Stimulated activated CD4-positive, alpha-beta T cell treated with anti-CD3 and anti-CD28 coated beads, Interleukin-1b, Interleukin-23, amount 100 ng/mL, for 4 hours (primary cell): ENCODE data around the gene NTRK2.

Source experiments
- DNase-seq, 2 donors: peaks; one replicate each; pipeline ENCODE4 v3.0.0-alpha.2; 2020; ENCODE audit warnings: low read depth in 2 of 2

Gene NTRK2

DNA sequence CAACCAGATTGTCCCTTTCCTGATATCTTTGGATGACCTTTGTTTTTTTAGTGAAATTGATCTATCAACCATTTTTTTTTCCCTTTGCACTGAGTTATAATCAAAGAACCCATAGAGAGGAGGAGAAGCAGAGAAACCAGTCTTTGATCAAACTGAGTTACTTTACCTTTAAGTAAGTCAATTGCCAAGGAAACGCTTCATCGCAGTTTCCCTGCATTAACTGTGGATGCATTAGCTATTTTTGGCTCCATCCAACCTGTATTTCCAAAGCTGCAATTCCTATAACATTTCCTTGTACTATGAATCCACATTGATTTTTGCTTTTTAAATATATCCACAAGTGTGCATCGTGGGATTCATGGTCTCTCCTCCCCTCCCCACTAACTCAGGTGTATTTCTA lies 268.1 kb downstream of the NTRK2 start:
- no peak for DNase-seq

DNA sequence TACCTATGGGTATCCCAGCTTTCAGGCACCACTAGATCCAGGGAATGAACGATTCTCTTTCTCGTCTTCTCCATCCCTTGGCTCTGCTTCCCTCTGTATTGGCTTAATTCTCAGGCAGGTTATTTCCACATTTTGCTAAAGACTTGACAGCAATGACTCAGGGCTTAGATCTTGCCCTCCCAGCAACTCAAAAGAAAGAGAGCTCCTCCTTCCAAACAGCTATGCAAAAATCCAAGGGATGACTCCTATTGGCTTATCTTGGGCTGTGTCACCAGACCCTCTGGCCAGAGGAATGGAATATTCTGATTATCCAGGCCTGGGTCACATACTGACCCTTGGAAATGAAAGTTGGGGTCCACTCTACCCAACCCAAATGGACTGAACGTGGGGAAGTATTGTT lies 270.2 kb downstream of the NTRK2 start:
- no peak for DNase-seq

DNA sequence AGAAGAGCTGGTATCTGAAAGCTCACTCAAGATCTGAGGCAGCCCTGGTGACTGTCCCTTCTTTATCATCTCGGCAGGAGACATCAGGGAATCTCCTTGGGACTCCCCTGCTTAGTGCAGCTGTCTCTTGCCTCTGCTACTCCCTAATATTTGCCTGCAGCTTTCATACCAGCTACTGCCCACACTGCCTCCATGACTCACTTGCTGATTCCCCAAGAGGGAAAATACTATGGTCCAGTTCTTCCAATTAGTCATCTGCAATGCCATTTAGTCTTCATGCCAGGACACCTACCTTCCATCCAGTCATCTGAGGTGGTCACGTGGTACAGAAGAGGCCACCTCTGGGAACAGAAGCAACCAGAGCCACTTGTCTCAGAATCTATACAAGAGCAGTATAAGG lies 270.8 kb downstream of the NTRK2 start:
- no peak for DNase-seq

DNA sequence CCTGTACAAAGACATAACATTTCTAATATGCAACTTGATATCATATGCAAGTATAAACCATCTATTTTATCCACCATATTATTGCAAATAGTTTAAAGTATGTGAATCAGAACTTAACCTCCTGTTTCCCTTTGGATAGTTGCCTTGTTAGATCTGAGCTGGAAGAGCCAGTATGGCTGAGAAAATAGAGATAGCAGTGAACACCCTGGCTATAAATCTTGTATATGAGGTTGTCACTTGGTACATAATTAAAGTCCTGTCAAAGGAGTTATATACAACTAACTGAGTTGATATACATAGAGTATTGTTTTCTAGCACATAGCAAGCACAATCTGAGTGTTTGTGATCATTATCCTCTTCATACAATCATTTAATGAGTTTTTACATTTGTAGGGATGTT lies 272.3 kb downstream of the NTRK2 start:
- no peak for DNase-seq

DNA sequence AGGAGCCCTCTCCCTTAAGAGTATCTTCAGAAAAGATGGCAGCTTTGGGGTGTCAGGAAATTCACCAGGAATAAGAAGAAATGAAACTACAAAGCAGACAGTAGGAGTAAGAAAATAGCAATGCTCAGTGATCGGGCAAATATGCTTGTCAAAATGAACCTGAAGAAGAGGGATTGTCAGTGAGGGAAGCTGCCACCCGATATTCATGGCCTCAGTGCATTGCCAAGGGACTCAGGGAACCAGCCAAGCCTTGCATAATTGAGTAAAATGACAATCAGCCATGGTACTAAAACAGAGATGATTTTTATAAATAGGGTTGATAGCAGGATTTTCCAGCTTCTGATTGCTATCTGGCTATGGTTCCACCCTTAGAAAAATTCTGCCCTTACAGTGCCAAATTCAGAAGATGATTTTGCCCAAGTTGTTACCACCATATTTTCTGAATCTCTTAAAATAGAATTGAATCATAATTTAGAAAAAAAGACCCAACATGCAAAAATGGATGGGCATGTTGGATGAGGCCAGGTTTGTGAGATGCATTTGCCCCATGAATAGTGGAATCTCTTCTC lies 274.0 kb downstream of the NTRK2 start:
- no peak for DNase-seq

DNA sequence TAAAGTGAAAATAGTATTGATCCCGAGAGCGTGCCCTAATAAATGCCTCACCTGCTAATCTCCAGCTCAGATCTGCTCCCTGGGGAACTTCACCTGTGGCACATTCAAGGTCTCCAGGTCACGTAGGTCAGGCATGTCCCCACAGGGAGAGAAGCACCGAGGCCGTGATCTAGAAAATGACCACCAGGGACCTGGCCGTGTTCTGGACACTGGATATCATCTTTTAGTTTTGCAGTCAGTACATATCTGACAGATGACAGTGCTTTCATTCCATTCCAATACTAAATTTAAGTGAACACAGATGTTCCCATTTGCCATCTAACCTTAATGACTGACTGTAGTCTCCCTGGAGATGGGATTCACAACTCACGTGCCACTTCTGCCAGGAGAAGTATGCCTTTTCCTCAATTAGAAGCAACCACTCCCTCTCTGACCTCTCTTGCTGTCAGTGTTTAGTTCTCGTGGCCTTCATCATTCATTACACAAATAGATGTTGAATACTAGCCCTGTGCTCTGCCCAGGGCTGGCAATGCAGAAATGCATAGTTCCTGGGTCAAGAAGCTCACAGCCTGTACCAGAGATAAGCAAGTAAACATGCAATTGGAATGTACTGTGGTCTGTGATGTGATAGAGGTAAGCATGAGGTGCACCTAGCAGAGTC lies 276.5 kb downstream of the NTRK2 start:
- DNase-seq = no peak

DNA sequence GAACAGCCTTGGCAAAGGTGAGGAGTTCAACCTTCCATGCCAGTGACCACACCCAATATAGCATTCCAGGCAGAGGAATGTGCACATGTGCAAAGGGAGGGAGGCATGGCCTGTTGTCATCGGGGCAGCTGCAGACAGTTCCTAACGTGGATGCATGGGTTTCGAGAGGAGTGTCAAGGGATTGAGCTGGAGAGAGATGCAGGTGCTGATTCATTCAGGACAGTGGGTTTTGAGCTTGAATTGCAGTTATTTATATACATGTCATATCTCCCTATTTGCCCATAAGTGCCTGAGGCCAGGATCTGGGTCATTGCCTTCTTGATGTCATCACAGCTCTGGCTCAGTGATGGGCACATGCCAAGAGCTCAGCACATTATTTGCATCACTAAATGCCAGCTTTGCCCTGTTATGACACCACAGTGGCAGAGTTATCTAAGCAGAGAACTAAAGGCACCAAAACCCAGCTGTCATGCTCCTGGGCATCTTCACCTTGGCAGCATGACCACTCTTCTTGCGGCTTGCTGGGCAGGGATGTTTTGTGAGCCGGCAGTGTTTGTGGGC lies 278.0 kb downstream of the NTRK2 start:
- no peak for DNase-seq

DNA sequence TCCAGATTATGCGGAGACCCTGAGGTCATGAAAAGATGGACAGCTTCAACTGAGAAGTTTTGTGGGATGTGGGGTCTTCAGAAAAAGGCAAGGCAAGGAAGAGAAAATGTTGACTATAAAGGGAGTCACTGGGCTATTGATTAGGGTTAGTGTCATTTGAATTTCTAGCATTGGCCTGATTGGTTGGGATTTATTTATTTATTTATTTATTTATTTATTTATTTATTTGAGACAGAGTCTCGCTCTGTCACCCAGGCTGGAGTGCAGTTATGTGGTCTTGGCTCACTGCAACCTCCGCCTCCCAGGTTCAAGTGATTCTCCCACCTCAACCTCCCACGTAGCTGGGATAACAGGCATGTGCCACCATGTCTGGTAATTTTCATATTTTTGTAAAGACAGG lies 279.7 kb downstream of the NTRK2 start:
- DNase-seq = no peak

DNA sequence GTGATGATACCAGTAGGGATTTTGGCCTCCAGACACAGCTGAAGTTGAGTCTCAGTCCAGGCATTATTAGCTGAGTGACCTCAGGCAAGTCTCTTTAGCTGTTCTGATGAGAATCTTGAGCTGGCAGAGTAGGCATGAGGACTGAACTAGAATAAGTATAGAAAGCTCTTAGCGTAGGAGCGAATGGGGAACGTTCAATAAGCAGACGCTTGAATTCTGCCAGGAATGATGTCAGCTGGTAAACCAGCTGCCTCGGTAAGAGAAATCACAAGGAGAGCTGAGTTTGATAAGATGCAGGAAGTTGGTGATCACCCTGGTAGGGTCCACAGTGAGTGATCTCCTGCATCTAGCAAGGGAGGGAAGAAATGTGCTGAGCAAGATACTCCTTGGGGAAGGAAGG lies 280.4 kb downstream of the NTRK2 start:
- DNase-seq = no peak

DNA sequence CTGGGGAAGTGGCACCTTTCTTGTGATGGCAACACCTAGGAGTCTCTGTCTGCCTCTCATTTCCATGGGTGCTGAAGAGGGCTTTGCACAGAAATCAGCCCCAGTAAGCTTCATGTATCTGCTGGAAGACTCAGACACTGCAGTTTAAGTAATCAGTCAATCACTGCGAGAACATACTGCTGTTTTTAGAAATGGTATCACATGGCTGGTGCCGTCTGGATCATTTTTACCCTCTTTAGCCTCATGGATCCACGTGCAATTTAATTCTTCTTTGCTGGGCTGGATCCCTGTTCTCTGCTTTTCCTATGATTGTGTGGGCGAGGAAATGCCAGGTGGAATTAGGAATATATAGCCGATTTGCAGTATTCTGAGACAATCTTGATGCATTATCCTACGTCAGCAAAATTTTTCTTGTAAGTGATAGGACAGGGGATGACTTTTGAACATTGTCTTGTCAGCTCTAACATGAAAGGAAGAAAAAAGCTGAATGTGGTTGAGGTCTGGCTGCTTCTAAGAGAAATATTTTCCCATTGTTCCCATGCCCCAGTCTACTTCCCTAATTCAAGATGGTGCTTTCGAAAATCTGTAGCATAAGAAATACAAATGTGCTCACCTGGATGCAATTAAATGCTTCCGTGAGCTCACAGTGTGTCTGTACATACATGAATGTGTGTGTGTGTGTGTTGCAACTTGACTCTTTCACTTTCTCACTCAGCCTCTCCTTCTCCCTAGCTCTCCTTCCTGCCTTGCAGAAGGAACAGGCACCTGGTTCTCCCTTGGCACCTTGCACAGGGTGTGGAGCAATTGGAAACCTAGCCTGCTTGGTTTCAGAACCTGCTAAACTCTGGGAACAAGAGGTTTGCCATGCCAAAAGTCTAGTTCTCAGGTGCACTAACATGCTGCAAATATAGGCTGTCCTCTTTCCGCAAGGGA lies 281.6 kb downstream of the NTRK2 start:
- no peak for DNase-seq

DNA sequence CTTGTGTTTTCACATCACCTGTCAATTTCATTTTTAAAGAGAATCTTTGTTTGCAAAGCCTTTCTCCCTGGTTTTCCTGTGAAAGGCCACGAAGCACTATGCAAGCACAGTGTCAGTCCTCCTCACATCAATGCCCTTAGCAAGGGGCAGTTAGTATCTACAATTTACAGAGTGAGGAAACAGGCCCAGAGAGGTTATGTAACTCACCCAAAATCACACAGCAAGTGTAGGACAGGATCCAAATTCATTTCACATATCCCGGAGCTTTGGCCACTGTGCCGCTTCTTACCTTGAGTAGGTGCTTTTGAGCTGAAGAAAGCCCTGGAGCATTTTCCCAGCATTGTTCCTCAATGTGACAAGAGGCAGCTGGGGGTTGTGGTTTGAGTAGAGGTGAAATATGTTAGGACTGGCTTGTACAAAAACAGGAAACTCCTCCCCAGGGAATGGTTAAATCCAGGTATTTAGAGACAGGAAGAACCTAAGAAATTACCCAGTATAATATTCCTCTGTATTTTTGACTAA lies 283.8 kb downstream of the NTRK2 start:
- DNase-seq = no peak

DNA sequence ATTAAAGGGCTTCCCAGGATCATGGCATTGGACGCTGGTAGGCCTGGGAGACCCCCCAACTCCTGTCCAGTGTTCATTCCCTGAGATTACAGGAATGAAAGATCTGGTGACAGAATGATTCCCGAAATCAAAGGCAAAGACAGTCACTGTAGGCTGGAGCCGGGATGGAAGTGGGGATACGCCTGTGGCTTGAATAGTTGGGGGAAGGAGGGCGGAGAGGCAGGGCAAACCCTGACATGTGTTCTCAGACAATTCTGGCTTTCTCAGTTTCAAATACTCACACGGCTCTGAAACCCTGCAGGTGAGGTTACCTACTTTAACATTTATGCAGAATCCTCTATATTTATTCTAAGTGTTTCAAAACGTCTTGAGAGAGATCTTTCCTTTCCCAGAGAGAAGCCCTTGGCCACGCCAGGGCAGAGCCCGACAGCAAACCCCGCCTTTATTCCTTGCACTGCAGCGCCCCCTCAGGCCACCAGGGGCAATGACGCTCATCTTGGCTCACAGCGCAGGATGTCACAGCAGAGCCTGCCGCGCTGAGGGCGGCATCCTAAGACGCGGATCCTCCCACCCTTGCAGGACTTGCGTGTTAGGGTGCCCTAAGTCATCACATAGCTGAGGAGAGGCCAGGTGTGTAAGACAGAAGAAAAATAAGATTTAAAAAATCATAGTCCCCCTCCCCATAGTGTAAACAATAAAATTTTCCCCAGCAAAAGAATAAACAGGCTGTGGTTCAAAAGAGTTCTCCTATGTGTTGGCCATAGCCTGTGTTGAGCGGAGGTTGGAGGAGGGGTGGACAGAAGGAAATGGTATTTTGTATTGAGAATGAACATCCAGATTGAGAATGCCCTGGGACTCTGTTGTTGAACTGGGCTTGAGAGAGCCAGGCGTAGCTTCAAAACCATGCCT lies 284.5 kb downstream of the NTRK2 start:
- peak in 1 of 2 donors; percentile 15 for DNase-seq

DNA sequence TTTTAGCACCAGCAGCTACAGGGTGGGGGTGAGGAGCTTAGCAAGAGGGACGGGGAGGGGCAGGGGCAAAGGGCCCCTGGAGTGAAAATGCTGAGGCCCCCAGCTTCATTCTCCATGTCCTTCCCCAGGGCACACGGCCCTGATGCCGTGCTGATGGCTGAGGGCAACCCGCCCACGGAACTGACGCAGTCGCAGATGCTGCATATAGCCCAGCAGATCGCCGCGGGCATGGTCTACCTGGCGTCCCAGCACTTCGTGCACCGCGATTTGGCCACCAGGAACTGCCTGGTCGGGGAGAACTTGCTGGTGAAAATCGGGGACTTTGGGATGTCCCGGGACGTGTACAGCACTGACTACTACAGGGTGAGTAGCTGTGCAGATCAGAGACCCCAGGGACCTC lies 285.6 kb downstream of the NTRK2 start:
- no peak for DNase-seq

DNA sequence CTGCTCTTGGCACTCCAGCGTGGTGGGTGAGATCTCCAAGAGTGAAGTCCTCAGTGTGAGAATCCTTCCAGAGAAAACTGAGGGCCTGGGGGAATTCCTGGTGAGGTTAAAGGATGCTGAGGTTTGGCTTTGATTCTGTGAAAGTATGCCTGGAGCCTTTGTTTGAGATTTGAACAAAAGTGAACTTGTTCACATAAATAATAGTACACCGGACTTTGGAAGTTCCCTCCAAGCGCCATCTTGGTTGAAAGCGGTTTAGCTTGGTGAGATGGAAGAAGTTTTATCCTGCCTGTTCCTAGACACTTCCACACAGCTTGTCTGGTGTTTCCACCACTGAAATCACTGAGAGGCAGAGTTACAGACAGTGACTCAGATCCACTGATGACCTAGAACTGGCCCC lies 286.4 kb downstream of the NTRK2 start:
- DNase-seq = no peak

DNA sequence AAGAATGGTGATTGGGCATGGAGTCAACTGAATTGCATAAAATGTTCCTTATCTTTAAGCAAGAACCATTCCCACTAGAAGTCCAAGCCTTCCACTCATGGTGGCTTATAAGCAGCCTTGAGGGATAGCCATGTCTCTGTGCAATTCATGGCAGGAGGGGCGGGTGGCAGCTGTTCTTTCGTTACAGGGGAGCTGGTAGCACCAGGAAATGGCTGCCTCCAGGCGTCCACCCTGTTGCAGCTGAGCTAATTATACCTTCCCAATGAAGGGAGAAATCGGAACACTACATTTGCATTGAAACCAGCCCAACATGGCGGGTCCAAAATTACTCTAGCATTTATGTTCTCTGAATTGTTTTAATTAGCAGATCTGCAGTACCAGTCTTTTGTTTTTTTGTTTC lies 289.8 kb downstream of the NTRK2 start:
- DNase-seq = no peak

DNA sequence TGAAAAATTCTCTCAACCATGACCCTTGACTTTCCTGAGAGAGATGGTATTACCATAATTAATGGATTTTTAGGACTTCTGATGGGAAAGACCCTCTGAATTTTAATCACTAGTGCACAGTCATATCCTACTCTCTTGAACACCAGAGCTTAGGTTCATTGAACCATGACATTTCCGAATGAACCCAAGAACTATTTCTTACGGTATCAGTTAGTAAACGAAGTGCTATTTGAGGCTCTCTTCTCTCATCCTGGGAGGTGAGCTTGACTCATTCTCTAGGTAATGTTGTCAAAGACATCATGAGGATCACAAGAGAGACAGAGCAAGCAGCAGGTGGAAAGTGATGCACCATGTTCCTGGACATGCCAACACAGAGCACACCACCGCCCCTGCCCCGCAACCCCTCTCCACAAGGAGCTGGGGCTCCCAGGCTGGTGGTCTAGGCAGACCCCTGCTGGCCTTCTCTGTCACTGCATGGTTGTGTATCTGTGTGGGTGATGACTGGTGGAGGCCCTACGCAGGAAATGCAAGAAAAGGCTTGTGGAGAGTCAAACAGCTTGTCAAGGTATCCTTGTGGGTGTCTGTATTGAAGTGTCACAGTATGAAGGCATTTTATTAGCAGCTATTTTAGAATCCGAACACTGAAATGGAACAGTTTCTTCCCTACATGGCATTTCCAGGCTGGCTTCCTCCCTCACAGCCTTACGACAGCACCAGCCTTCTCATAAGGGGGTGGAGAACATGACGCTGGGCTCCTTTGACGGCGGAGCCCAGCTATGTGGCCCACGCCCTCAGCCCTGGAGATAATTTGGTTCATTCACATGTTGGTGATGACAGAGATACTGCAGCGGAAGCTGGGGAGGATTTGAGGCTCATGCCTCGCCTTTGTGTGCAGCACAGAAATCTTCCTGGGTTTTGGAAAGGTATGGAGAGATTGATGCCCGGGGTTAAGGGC lies 297.6 kb downstream of the NTRK2 start:
- DNase-seq = no peak

DNA sequence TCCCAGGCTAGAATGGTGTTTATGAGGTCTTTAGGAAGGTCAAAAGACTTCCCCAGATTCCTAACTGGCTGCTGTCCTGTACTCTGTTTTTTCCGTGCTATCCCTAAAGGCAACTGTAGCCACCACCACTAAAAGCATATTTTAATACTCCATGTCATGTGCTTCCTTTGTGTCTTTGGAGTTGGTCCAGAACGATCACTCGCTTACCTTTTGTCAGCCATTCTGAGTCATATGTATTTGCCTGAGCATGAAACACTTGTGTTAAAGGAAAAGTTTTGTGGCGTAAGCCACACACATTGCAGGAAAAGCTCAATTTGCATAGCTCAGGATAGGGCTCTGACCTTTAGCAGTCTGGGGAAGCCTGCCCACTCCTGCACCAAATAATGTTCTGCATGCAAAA lies 299.6 kb downstream of the NTRK2 start:
- DNase-seq = no peak

DNA sequence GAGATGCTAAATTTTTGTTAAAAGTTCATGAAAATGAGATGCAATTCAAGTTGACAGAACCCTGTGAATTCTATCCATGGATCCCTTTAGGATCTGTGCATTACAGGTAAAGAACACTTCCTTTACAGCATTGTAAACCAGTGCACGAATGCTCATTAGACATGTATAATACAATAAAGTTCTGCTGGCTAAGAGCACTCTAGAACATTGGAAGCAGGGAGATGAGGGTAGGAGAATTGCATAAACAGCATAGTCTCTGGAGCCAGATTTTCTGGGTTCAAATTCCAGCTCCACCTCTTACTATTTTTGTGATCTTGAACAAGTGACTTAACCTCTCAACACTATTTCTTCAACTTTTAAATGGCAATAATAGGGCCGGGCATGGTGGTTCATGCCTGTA lies 300.2 kb downstream of the NTRK2 start:
- DNase-seq = no peak

DNA sequence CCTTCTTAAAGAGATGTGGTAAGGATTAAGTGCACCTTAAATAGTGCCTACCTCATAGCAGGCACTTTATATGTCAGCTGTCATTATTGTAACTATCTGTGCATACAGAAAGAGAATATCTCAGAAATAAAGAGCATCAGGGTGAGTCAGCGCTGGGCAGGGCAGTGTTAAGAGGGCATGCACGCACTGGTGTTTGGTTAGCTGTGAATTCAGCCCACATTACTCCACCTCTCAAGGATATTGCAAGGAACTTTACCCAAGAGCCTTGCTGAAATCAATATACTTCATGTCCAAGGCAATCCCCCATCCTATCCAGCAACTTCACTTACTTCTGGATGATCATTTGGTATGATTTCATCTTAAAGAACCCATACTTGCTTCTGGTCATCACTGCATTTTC lies 300.9 kb downstream of the NTRK2 start:
- no peak for DNase-seq

DNA sequence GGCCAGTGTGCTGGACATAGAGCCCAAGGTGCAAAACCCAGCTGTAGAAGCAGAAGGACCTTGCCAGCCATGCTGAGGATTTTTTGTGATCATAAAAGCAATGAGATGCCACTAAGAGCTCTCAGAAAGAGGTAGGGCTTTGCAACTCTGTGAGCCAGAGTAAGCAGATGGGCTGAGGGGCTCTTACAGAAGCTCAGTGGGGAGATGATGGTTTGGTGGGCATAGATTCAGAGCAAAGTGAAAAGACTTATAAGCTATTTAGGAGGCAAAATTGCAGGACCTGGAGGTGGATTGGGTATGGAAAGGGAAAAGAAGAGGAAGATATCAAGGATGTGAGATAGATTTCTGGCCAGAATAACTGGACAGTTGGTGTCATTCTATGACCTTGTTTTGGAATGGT lies 302.0 kb downstream of the NTRK2 start:
- no peak for DNase-seq
